Stimulated activated naive CD8-positive, alpha-beta T cell treated with anti-CD3 and anti-CD28 coated beads, Interleukin-15, amount 100 ng/mL, for 72 hours (primary cell): Measurements from ENCODE around the gene PTGFR.

ENCODE experiments used
- ATAC-seq: fragments of 150-1000 bp; cut with Tn5 transposase; 2 replicates; pipeline ENCODE4 v1.10.0; 2021; ENCODE audit warnings: mild to moderate bottlenecking, moderate library complexity
- DNase-seq, 2 donors: peaks; one replicate each; pipeline ENCODE4 v3.0.0; 2021 to 2022
- H3K27ac Mint-ChIP-seq, 2 donors: one replicate each; pipeline ENCODE4 v1.8.0; 2022; ENCODE audit warnings: mild to moderate bottlenecking in 2 of 2, mixed read lengths in 2 of 2, moderate library complexity in 2 of 2
- H3K27me3 Mint-ChIP-seq: one replicate; pipeline ENCODE4 v1.8.0; 2022; ENCODE audit warnings: mixed read lengths
- H3K4me1 Mint-ChIP-seq: one replicate; pipeline ENCODE4 v1.8.0; 2022; ENCODE audit warnings: mild to moderate bottlenecking, mixed read lengths
- H3K4me3 Mint-ChIP-seq, 2 donors: one replicate each; pipeline ENCODE4 v1.8.0; 2022; ENCODE audit warnings: mild to moderate bottlenecking in 2 of 2, mixed read lengths in 2 of 2, moderate library complexity in 1 of 2
- H3K9me3 Mint-ChIP-seq, 2 donors: one replicate each; pipeline ENCODE4 v1.8.0; 2022; ENCODE audit warnings: mixed read lengths in 2 of 2

PTGFR gene

DNA sequence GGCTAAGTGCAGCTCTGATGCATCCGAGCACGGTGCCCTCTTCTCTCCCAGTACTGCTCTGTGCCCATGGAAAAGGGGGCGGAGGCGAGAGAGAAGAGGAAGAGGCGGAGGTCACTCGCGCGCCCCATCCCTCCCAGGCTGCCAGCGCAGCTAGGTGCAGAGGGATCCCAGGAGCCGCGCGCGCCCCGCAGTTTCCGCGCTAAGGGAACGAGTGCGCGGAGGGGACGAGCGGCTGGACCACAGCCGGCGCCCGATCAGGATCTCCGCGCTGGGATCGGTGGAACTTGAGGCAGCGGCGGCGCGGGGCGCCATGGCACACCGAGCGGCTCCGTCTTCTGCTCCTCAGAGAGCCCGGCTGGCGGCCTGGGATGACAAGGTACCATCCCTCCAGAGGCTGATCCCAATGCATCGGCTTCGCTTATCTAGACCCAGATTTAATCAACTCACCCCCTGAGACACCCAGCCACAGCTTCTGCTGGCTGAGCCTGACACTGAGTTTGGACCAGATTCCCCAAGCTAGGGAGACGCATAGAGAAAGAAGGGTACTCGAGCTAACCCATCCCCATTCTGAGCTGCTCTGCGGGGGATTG, at the start of gene PTGFR:
PTGFR (plus strand) TSS at position 114 of the 590 bp plus-strand sequence. CDS start 1,770 bp downstream, outside the sequence.
- H3K27ac Mint-ChIP-seq, result no peak within 1 kb of the TSS
- peak within 1 kb of the TSS in 1 of 2 donors; percentile 35 for H3K4me3 Mint-ChIP-seq
- peaks cover 9% of the 10 kb centered on the region for H3K4me1 Mint-ChIP-seq
- H3K27me3 Mint-ChIP-seq, result peaks cover 49% of the 10 kb centered on the region
- H3K9me3 Mint-ChIP-seq, result peaks cover 6 to 13% of the 10 kb centered on the region in 2 donors
- DNase-seq (no peak), ATAC-seq (peak; percentile 49)

GRCh38 chr1:78441921-78442320, 48.9 kb upstream of the PTGFR start:
- DNase-seq (no peak), ATAC-seq (no peak)
- Mint-ChIP-seq H3K4me1 (no peaks in the 10 kb centered on the region), H3K4me3 (no peak overlapping the region), H3K27ac (no peak overlapping the region), H3K27me3 (no peaks in the 10 kb centered on the region), H3K9me3 (peaks cover 0 to 8% of the 10 kb centered on the region in 2 donors)

GRCh38 chr1:78447086-78447485, 43.7 kb upstream of the PTGFR start:
- DNase-seq (no peak), ATAC-seq (no peak)
- no peaks in the 10 kb centered on the region for H3K27me3 Mint-ChIP-seq
- H3K27ac Mint-ChIP-seq, result no peak overlapping the region
- H3K4me1 Mint-ChIP-seq, result no peaks in the 10 kb centered on the region
- H3K9me3 Mint-ChIP-seq, result no peaks in the 10 kb centered on the region
- no peak overlapping the region for H3K4me3 Mint-ChIP-seq

DNA sequence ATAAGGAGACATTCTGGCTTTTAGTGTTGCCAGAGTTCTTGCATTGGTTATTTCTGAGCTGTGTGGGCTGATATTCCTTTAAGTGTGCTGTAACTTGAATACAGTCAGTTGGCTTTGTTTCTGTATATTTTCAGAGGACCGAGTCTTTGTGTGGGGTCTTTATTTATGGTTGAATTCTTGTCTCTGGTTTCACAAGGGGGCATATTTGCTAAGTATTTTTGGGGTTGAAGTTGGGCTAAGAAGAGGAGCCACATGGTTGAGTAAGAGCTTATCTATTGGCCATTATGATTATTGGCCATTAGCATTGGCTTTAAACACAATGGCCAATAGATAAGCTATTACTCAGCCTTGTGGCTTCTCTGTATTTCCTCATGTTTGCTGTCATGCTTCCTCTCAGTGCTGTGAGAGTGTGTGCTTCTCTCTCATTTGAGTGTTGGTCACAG, 26.3 kb upstream of the PTGFR start:
- Mint-ChIP-seq H3K4me3 (no peak overlapping the region), H3K9me3 (peaks cover 27 to 45% of the 10 kb centered on the region in 2 donors), H3K27me3 (peaks cover 7% of the 10 kb centered on the region), H3K4me1 (no peaks in the 10 kb centered on the region), H3K27ac (no peak overlapping the region)
- no peak for ATAC-seq
- DNase-seq, result no peak

DNA sequence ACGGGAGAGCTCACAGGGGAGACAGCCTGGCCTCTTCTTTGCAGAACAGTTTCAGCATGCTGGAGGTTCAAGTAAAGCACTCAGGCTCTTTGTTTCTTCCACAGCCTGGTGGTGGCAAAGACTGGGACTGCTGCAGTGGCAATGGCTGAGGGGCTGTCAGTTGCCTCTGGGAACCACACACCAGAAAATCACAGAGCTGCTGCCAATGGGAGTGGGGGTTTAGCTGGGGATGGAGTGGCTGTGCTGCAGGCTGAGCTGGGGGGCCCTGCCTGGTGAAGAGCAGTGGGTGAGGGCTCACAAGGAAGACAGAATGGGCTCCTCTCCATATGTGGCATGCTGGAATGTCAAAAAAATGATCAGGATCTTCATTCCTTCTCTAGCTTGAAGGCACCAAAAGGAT, 25.6 kb upstream of the PTGFR start:
- Mint-ChIP-seq H3K4me3 (no peak overlapping the region), H3K27me3 (peaks cover 7% of the 10 kb centered on the region), H3K4me1 (no peaks in the 10 kb centered on the region), H3K9me3 (peaks cover 27 to 45% of the 10 kb centered on the region in 2 donors), H3K27ac (no peak overlapping the region)
- no peak for ATAC-seq
- DNase-seq, result no peak

DNA sequence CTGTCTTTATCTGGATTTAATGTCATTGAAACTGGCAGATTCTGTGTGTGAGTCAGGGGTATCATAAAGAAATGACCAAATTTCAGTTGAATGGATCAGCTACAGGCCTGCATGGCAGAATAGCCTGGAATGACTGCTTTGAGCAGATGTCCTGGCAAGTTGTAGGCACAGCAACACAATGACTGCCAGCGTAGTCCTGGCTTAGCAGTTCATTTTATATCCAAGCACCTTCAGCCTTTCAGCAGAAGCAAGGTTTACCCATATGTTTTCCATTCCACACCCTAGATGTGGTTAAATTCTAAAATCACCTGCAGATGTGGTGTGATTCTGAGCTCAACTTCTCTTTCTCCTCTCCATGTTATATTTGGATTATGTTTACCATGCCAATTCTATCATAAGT, 22.3 kb upstream of the PTGFR start:
- no peak overlapping the region for H3K27ac Mint-ChIP-seq

GRCh38 chr1:78469576-78469975, 21.2 kb upstream of the PTGFR start:
- ATAC-seq (no peak), DNase-seq (no peak)
- Mint-ChIP-seq H3K9me3 (peaks cover 4 to 9% of the 10 kb centered on the region in 2 donors), H3K27me3 (peaks cover 7% of the 10 kb centered on the region), H3K4me3 (no peak overlapping the region), H3K4me1 (no peaks in the 10 kb centered on the region), H3K27ac (no peak overlapping the region)

More for the DNA sequence above, 22.3 kb upstream of the PTGFR start:
- no peak for DNase-seq
- Mint-ChIP-seq H3K27me3 (peaks cover 7% of the 10 kb centered on the region), H3K4me3 (no peak overlapping the region), H3K4me1 (no peaks in the 10 kb centered on the region), H3K9me3 (peaks cover 14 to 19% of the 10 kb centered on the region in 2 donors)
- no peak for ATAC-seq

GRCh38 chr1:78471890-78472620, 18.7 kb upstream of the PTGFR start:
- Mint-ChIP-seq H3K27me3 (no peaks in the 10 kb centered on the region), H3K9me3 (no peaks in the 10 kb centered on the region), H3K4me3 (no peak overlapping the region), H3K27ac (no peak overlapping the region), H3K4me1 (no peaks in the 10 kb centered on the region)
- ATAC-seq (no peak), DNase-seq (no peak)

DNA sequence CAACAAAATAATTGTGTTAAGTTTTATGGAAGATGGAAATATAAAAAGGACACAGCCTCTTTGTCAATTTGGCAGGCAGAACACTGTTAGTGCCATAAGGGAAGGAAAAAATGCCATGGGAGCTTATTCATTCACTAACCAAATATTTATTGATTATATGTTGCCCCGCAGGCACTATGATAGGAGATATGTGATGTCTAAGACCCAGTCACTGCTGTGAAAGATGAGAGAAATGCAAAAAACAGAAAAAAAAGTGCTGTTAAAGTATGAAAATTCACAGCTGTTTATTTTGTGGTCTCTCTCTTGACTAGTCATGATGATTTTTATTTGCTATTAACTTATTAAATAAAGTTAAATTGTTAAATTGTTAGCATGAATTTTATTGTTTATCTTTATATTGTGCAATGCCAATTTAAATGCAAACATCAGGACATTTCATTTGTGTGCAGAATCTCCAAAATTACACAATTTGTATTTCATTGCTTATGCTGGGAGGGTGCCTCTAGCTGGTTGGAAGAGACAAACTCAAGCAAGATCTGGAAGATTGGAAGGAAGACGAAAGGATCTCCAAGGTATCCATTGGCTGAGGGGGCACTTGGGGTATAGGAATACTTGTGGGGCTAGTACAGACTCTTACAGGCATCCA, 17.8 kb upstream of the PTGFR start:
- Mint-ChIP-seq H3K27me3 (no peaks in the 10 kb centered on the region), H3K27ac (no peak overlapping the region), H3K9me3 (no peaks in the 10 kb centered on the region), H3K4me1 (no peaks in the 10 kb centered on the region), H3K4me3 (no peak overlapping the region)
- ATAC-seq (no peak), DNase-seq (no peak)

DNA sequence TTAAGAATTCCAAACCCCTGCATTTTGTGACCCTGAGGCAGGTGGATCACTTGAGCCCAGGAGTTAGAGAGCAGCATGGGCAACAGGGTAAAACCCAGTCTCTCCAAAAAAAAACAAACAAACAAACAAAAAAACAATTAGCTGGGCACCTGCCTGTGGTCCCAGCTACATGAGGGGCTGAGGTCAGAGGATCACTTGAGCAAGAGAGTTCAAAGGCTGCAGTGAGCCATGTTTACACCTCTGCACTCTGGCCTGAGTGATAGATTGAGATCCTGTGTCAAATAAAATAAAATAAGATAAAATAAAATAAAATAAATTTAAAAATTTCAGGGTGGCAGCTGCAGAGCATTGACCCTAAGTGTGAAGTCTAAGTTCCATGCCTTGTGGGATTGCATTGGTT, 16.7 kb upstream of the PTGFR start:
- Mint-ChIP-seq H3K4me1 (no peaks in the 10 kb centered on the region), H3K9me3 (no peaks in the 10 kb centered on the region), H3K27ac (no peak overlapping the region), H3K4me3 (no peak overlapping the region), H3K27me3 (no peaks in the 10 kb centered on the region)
- ATAC-seq, result no peak
- DNase-seq, result no peak

DNA sequence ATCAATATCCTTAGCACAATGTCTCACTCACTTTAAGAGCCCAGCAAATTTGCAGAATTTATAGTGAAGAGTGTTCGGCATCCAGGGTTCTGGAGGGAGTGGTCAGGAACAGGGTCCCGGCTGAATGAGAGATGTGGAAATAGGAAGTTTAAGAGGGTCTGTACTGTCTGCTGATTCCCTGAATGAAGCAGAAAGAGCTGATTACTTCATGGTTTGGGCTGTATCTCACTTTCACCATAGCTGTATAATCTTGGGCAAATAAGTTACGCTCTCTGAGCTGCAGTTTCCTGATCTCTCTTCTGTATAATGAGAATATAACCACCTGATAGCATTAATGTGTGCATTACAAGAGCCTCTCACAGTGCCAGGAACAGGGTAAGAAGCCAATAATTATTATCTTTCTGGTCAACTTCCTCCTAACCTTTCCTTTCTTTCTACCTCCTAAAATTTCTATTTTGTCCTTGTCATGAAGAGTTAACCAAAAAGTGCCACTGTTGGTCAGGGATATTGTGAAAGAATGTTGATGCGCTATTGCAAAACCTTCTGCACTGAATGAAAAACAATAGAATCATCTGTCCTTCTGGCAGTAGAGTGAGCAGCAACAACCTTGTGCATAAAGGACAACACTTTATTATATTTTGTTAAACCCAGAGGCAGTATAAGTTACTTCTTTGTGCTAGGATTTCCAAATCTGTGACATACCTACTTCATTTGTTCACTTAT, 14.7 kb upstream of the PTGFR start:
- Mint-ChIP-seq H3K9me3 (no peaks in the 10 kb centered on the region), H3K27me3 (no peaks in the 10 kb centered on the region), H3K27ac (no peak overlapping the region), H3K4me1 (no peaks in the 10 kb centered on the region), H3K4me3 (no peak overlapping the region)
- ATAC-seq (no peak), DNase-seq (no peak)

GRCh38 chr1:78483903-78484302, 6.9 kb upstream of the PTGFR start:
- Mint-ChIP-seq H3K9me3 (peaks cover 6 to 28% of the 10 kb centered on the region in 2 donors), H3K4me1 (no peaks in the 10 kb centered on the region), H3K27me3 (peaks cover 15% of the 10 kb centered on the region), H3K27ac (no peak overlapping the region), H3K4me3 (no peak overlapping the region)
- DNase-seq, result no peak
- ATAC-seq, result no peak

- Mint-ChIP-seq H3K4me3 (peak overlapping the region in 1 of 2 donors; percentile 35), H3K4me1 (peaks cover 9% of the 10 kb centered on the region), H3K27ac (no peak overlapping the region), H3K27me3 (peaks cover 49% of the 10 kb centered on the region), H3K9me3 (peaks cover 5 to 13% of the 10 kb centered on the region in 2 donors)
- DNase-seq (no peak), ATAC-seq (peak; percentile 15)
Measured at GRCh38 chr1:78491451-78492071, 787 bp downstream of the PTGFR start.

GRCh38 chr1:78492386-78492950, 1.7 kb downstream of the PTGFR start:
- Mint-ChIP-seq H3K4me3 (no peak overlapping the region), H3K4me1 (peaks cover 9% of the 10 kb centered on the region), H3K27me3 (peaks cover 49% of the 10 kb centered on the region), H3K27ac (no peak overlapping the region), H3K9me3 (peaks cover 0 to 11% of the 10 kb centered on the region in 2 donors)
- no peak for ATAC-seq
- DNase-seq, result no peak

DNA sequence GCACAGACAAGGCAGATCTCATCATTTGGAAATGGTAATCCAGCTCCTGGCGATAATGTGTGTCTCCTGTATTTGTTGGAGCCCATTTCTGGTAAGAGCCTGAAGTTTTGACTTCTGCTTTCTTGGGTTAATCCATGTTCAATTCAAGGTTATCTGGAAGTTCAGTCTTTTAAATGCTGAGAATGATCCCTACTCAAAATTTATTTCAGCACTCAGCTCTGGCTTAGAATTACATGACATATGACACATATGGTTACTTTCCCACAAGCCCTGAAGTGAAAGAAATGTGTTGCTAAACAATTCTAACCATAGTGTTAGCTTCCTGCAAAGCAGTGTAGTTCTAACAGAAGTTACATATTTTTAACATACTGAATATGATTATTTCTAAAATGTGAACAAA, 2.7 kb downstream of the PTGFR start:
- Mint-ChIP-seq H3K27me3 (peaks cover 47% of the 10 kb centered on the region), H3K27ac (no peak overlapping the region), H3K9me3 (peaks cover 0 to 2% of the 10 kb centered on the region in 2 donors), H3K4me1 (peaks cover 9% of the 10 kb centered on the region), H3K4me3 (no peak overlapping the region)
- DNase-seq (no peak), ATAC-seq (no peak)
